MM.1S (cell line): ENCODE results near the gene FBN3.

Source experiments
- EZH2 ChIP-seq: fragments of 300-600 bp; sonication (generic); optimal IDR thresholded peaks from 2 replicates; pipeline ENCODE3; 2017; ENCODE audit warnings: low read depth, mild to moderate bottlenecking, antibody characterized with exemption, low read length, mixed read lengths
- EZH2phosphoT487 ChIP-seq: fragments of 300-600 bp; sonication (generic); IDR thresholded peaks from 2 replicates; pipeline ENCODE4 v1.6.1; 2018; ENCODE audit warnings: antibody characterized with exemption, low read length
- TF ChIP-seq, protein P1 (sequence below): fragments of 300-600 bp; sonication (generic); IDR thresholded peaks from 2 replicates; pipeline ENCODE4 v1.5.1; 2016; ENCODE audit warnings: antibody characterized with exemption, low read length, mixed read lengths

- TF ChIP-seq EZH2 (no peak), EZH2phosphoT487 (no peak)
- TF ChIP-seq, protein P1, sequence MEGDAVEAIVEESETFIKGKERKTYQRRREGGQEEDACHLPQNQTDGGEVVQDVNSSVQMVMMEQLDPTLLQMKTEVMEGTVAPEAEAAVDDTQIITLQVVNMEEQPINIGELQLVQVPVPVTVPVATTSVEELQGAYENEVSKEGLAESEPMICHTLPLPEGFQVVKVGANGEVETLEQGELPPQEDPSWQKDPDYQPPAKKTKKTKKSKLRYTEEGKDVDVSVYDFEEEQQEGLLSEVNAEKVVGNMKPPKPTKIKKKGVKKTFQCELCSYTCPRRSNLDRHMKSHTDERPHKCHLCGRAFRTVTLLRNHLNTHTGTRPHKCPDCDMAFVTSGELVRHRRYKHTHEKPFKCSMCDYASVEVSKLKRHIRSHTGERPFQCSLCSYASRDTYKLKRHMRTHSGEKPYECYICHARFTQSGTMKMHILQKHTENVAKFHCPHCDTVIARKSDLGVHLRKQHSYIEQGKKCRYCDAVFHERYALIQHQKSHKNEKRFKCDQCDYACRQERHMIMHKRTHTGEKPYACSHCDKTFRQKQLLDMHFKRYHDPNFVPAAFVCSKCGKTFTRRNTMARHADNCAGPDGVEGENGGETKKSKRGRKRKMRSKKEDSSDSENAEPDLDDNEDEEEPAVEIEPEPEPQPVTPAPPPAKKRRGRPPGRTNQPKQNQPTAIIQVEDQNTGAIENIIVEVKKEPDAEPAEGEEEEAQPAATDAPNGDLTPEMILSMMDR: no peak
These were observed 127.1 kb downstream of the FBN3 start for GRCh38 chr19:8022275-8022674.
